ENCODE measurements around the gene TAPT1. TPM values are rescaled to one million over a fixed set of nuclear protein-coding genes. Genes with fewer than 3 reads are reported as not detected.
A peak's percentile ranks its signal among the peaks of the same experiment; 100 is the strongest.

The TAPT1 gene
- total and polyA plus RNA-seq, 2 of the 13 experiments (the other 11 are each of a cell fraction or from before 2014, with no cell fraction given): 24.5 to 25.3 TPM

DNA sequence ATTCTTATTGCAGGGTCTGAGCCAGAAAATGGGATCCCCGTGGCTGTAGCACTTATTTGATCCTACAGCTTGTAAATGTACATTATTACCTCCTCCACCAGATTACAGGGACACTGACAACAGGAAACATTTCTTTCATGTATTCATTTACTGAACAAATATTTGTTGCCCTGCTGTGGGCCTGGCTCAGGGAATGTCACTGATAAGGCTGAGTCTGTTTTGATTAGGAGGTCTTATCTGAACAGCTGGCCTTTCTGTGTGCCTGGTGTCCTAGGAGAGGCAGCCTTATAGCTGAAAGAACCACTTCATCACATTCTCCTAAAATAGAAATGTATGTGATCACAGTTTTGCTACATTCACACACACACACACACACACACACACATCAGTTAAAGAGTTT is 96.9 kb downstream of the TAPT1 start (continued):
- no peak for TF ChIP-seq NCOA1 (CRISPR knock-in tag; IDR thresholded peaks at IDR 0.05)
- TF ChIP-seq CBFB (CRISPR knock-in tag; IDR thresholded peaks at IDR 0.05): 0 out of 2 replicates have a peak, but pooled peaks have one; percentile 47
- TF ChIP-seq, protein P1, sequence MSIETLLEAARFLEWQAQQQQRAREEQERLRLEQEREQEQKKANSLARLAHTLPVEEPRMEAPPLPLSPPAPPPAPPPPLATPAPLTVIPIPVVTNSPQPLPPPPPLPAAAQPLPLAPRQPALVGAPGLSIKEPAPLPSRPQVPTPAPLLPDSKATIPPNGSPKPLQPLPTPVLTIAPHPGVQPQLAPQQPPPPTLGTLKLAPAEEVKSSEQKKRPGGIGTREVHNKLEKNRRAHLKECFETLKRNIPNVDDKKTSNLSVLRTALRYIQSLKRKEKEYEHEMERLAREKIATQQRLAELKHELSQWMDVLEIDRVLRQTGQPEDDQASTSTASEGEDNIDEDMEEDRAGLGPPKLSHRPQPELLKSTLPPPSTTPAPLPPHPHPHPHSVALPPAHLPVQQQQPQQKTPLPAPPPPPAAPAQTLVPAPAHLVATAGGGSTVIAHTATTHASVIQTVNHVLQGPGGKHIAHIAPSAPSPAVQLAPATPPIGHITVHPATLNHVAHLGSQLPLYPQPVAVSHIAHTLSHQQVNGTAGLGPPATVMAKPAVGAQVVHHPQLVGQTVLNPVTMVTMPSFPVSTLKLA (IDR thresholded peaks at IDR 0.05): no peak
- no peak for TF ChIP-seq TAF1 (CRISPR knock-in tag; IDR thresholded peaks at IDR 0.05)
- no peak for TF ChIP-seq ZNF616 (CRISPR knock-in tag; IDR thresholded peaks at IDR 0.05; ENCODE audit: low read depth)
- TF ChIP-seq, protein P2, sequence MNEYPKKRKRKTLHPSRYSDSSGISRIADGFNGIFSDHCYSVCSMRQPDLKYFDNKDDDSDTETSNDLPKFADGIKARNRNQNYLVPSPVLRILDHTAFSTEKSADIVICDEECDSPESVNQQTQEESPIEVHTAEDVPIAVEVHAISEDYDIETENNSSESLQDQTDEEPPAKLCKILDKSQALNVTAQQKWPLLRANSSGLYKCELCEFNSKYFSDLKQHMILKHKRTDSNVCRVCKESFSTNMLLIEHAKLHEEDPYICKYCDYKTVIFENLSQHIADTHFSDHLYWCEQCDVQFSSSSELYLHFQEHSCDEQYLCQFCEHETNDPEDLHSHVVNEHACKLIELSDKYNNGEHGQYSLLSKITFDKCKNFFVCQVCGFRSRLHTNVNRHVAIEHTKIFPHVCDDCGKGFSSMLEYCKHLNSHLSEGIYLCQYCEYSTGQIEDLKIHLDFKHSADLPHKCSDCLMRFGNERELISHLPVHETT (CRISPR knock-in tag; conservative IDR thresholded peaks at IDR 0.05): no peak
- TF ChIP-seq, protein P3, sequence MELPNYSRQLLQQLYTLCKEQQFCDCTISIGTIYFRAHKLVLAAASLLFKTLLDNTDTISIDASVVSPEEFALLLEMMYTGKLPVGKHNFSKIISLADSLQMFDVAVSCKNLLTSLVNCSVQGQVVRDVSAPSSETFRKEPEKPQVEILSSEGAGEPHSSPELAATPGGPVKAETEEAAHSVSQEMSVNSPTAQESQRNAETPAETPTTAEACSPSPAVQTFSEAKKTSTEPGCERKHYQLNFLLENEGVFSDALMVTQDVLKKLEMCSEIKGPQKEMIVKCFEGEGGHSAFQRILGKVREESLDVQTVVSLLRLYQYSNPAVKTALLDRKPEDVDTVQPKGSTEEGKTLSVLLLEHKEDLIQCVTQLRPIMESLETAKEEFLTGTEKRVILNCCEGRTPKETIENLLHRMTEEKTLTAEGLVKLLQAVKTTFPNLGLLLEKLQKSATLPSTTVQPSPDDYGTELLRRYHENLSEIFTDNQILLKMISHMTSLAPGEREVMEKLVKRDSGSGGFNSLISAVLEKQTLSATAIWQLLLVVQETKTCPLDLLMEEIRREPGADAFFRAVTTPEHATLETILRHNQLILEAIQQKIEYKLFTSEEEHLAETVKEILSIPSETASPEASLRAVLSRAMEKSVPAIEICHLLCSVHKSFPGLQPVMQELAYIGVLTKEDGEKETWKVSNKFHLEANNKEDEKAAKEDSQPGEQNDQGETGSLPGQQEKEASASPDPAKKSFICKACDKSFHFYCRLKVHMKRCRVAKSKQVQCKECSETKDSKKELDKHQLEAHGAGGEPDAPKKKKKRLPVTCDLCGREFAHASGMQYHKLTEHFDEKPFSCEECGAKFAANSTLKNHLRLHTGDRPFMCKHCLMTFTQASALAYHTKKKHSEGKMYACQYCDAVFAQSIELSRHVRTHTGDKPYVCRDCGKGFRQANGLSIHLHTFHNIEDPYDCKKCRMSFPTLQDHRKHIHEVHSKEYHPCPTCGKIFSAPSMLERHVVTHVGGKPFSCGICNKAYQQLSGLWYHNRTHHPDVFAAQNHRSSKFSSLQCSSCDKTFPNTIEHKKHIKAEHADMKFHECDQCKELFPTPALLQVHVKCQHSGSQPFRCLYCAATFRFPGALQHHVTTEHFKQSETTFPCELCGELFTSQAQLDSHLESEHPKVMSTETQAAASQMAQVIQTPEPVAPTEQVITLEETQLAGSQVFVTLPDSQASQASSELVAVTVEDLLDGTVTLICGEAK (IDR thresholded peaks at IDR 0.05): no peak
- TF ChIP-seq, protein P3 (CRISPR knock-in tag; IDR thresholded peaks at IDR 0.05): no peak
- TF ChIP-seq ZNF839 (CRISPR knock-in tag; IDR thresholded peaks at IDR 0.05; ENCODE audit: borderline replicate concordance): no peak
- TF ChIP-seq, protein P4, sequence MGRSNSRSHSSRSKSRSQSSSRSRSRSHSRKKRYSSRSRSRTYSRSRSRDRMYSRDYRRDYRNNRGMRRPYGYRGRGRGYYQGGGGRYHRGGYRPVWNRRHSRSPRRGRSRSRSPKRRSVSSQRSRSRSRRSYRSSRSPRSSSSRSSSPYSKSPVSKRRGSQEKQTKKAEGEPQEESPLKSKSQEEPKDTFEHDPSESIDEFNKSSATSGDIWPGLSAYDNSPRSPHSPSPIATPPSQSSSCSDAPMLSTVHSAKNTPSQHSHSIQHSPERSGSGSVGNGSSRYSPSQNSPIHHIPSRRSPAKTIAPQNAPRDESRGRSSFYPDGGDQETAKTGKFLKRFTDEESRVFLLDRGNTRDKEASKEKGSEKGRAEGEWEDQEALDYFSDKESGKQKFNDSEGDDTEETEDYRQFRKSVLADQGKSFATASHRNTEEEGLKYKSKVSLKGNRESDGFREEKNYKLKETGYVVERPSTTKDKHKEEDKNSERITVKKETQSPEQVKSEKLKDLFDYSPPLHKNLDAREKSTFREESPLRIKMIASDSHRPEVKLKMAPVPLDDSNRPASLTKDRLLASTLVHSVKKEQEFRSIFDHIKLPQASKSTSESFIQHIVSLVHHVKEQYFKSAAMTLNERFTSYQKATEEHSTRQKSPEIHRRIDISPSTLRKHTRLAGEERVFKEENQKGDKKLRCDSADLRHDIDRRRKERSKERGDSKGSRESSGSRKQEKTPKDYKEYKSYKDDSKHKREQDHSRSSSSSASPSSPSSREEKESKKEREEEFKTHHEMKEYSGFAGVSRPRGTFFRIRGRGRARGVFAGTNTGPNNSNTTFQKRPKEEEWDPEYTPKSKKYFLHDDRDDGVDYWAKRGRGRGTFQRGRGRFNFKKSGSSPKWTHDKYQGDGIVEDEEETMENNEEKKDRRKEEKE (IDR thresholded peaks at IDR 0.05): no peak
- TF ChIP-seq ARNT2 (CRISPR knock-in tag; IDR thresholded peaks at IDR 0.05; ENCODE audit: low read depth): no peak
- no peak for TF ChIP-seq ZNF17 (CRISPR knock-in tag; IDR thresholded peaks at IDR 0.05)
- no peak for TF ChIP-seq IKZF1 (IDR thresholded peaks at IDR 0.05)
- TF ChIP-seq, protein P5, sequence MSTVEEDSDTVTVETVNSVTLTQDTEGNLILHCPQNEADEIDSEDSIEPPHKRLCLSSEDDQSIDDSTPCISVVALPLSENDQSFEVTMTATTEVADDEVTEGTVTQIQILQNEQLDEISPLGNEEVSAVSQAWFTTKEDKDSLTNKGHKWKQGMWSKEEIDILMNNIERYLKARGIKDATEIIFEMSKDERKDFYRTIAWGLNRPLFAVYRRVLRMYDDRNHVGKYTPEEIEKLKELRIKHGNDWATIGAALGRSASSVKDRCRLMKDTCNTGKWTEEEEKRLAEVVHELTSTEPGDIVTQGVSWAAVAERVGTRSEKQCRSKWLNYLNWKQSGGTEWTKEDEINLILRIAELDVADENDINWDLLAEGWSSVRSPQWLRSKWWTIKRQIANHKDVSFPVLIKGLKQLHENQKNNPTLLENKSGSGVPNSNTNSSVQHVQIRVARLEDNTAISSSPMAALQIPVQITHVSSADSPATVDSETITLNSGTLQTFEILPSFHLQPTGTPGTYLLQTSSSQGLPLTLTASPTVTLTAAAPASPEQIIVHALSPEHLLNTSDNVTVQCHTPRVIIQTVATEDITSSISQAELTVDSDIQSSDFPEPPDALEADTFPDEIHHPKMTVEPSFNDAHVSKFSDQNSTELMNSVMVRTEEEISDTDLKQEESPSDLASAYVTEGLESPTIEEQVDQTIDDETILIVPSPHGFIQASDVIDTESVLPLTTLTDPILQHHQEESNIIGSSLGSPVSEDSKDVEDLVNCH (CRISPR knock-in tag; IDR thresholded peaks at IDR 0.05): no peak

Measured in HepG2 (cell line).